HFF-Myc (cell line): ENCODE data around the gene TMEM184A.

ENCODE experiments used
- DNase-seq: peaks from one replicate; pipeline ENCODE4 v3.0.0-alpha.2; 2011; ENCODE audit warnings: low read depth; ENCODE audit errors: extremely low read depth
- H3K4me3 ChIP-seq: replicated peaks from 2 replicates; pipeline ENCODE4 v1.5.1; 2011; ENCODE audit warnings: low read depth, mild to moderate bottlenecking, control low read depth, low read length
- CTCF ChIP-seq: IDR thresholded peaks from 2 replicates; pipeline ENCODE4 v1.5.1; 2012; ENCODE audit warnings: mild to moderate bottlenecking, low read depth, low read length, control low read depth; ENCODE audit errors: missing control alignments

TMEM184A gene

GRCh38 chr7:1498370-1499305 is 57.4 kb downstream of the TMEM184A start:
- no peak for DNase-seq
- TF ChIP-seq CTCF, result no peak
- no peak overlapping the region for H3K4me3 ChIP-seq

- no peak for DNase-seq
- no peak for TF ChIP-seq CTCF
- no peak overlapping the region for H3K4me3 ChIP-seq
Observed at GRCh38 chr7:1497293-1497927, 58.6 kb downstream of the TMEM184A start.

- TF ChIP-seq CTCF, result no peak
- no peak overlapping the region for H3K4me3 ChIP-seq
- DNase-seq, result no peak
Observed at GRCh38 chr7:1496531-1497292, 59.3 kb downstream of the TMEM184A start.

- DNase-seq, result no peak
- no peak for TF ChIP-seq CTCF
- no peak overlapping the region for H3K4me3 ChIP-seq
Observed at GRCh38 chr7:1495564-1496242, 60.3 kb downstream of the TMEM184A start.

- DNase-seq, result no peak
- no peak for TF ChIP-seq CTCF
- no peak overlapping the region for H3K4me3 ChIP-seq
Observed at GRCh38 chr7:1494866-1495563, 61.0 kb downstream of the TMEM184A start.

GRCh38 chr7:1494447-1494846 is 61.6 kb downstream of the TMEM184A start:
- no peak for DNase-seq
- no peak for TF ChIP-seq CTCF
- no peak overlapping the region for H3K4me3 ChIP-seq
